K562 (cell line): Measurements from ENCODE around the gene PGM5. TPM values are rescaled to one million over a fixed set of nuclear protein-coding genes. Genes with fewer than 3 reads are reported as not detected.

Experiments used
- ATAC-seq: fragments of 200-7000 bp; cut with Tn5 transposase; 3 replicates; pipeline ENCODE4 v1.9.1; 2020; ENCODE audit warnings: moderate library complexity
- BruUV-seq: library from RNA; stranded (reverse); fragments of 400-500 nt; replicated peaks from 2 replicates; lab custom pipeline; 2021; lab: Mats Ljungman, UMichigan
- CTCF ChIA-PET: fragments of 300-600 bp; formaldehyde crosslinking; extraction: SDS; loops from one replicate; lab custom pipeline; 2021; ENCODE audit warnings: low intra/inter-chr PET ratio; lab: Yijun Ruan, JAX
- POLR2A ChIA-PET: fragments of 300-600, 350-650 bp; sonication (Branson Sonifier 250); formaldehyde crosslinking; extraction: SDS; loops from one replicate; lab custom pipeline; 2021; ENCODE audit warnings: antibody characterized with exemption, inconsistent platforms; lab: Yijun Ruan, JAX
- DNase-seq, 4 experiments: peaks; one replicate each; pipeline versions ENCODE4 v3.0.0 to v3.0.0-alpha.2; 2011 to 2018; ENCODE audit warnings: low spot score in 3 of 4, mixed read lengths in 3 of 4; ENCODE audit errors: extremely low read depth in 1 of 4
- FAIRE-seq: peaks from 2 replicates; lab custom pipeline; 2011; peaks lifted over from hg19 to GRCh38; lab: Jason Lieb, UNC
- H2AFZ ChIP-seq: 2 replicates; pipeline ENCODE4 v1.6.0; 2011; ENCODE audit warnings: low read depth, low read length, control low read depth, inconsistent platforms
- H3K27ac ChIP-seq: fragments of 200-600 bp; 3 replicates; pipeline ENCODE4 v1.8.0; 2011; ENCODE audit warnings: low read depth, mild to moderate bottlenecking, control low read depth, inconsistent platforms, low read length, moderate library complexity, mixed read lengths; ENCODE audit errors: extremely low read depth
- H3K27me3 ChIP-seq, 2 experiments: fragments of 300-600 bp in 1 of 2; 2 replicates in 1 of 2; 3 replicates in 1 of 2; pipeline versions ENCODE4 v1.6.0 to v1.8.0; 2011; ENCODE audit warnings: inconsistent platforms in 2 of 2, low read length in 2 of 2, mild to moderate bottlenecking in 1 of 2, mixed read lengths in 1 of 2, moderate library complexity in 1 of 2; ENCODE audit not compliant: control insufficient read depth in 2 of 2, insufficient read depth in 2 of 2
- H3K36me3 ChIP-seq: fragments of 300-600 bp; 3 replicates; pipeline ENCODE4 v1.8.0; 2011; ENCODE audit warnings: mild to moderate bottlenecking, low read length, inconsistent platforms; ENCODE audit not compliant: control insufficient read depth, insufficient read depth
- H3K4me1 ChIP-seq, 2 experiments: fragments of 200-600 bp in 1 of 2; replicated peaks in 1 of 2; 2 replicates in 1 of 2; 3 replicates in 1 of 2; pipeline versions ENCODE4 v1.5.1 to v1.8.0; 2011; ENCODE audit warnings: inconsistent platforms in 2 of 2, low read length in 2 of 2, mild to moderate bottlenecking in 1 of 2, mixed read lengths in 1 of 2, moderate library complexity in 1 of 2; ENCODE audit not compliant: control insufficient read depth in 2 of 2, insufficient read depth in 2 of 2
- H3K4me2 ChIP-seq: 2 replicates; pipeline ENCODE4 v1.6.1; 2011; ENCODE audit warnings: low read length, control low read depth, inconsistent platforms, mixed read lengths; ENCODE audit not compliant: insufficient read depth
- H3K4me3 ChIP-seq: fragments of 200-600 bp; sonication (generic), shearing (Covaris generic); 2 replicates; pipeline ENCODE4 v1.5.1; 2016; ENCODE audit warnings: control low read depth, inconsistent platforms
- H3K79me2 ChIP-seq: fragments of 200-600 bp; 3 replicates; pipeline ENCODE4 v1.8.0; 2011; ENCODE audit warnings: low read length, inconsistent platforms; ENCODE audit not compliant: control insufficient read depth, insufficient read depth
- H3K9ac ChIP-seq, 2 experiments: 2 replicates each; pipeline versions ENCODE4 v1.6.0 to v1.6.1; 2011; ENCODE audit warnings: low read depth in 2 of 2, low read length in 2 of 2, control low read depth in 1 of 2, inconsistent platforms in 1 of 2, mild to moderate bottlenecking in 1 of 2, mixed read lengths in 1 of 2; ENCODE audit not compliant: insufficient read depth in 1 of 2
- H3K9me1 ChIP-seq: one replicate; pipeline ENCODE4 v1.6.0; 2011; ENCODE audit warnings: inconsistent platforms, mild to moderate bottlenecking, low read length, moderate library complexity; ENCODE audit not compliant: control insufficient read depth, insufficient read depth
- H3K9me3 ChIP-seq: replicated peaks from 2 replicates; pipeline ENCODE4 v1.5.1; 2011; ENCODE audit warnings: low read depth, low read length, inconsistent platforms; ENCODE audit not compliant: control insufficient read depth, insufficient read depth
- H4K20me1 ChIP-seq: replicated peaks from 2 replicates; pipeline ENCODE4 v1.6.1; 2011; ENCODE audit warnings: low read length, inconsistent platforms, mixed read lengths; ENCODE audit not compliant: control insufficient read depth, insufficient read depth
- BRF2 ChIP-seq: IDR thresholded peaks from 3 replicates; pipeline ENCODE4 v1.6.1; 2011; ENCODE audit warnings: borderline replicate concordance, mild to moderate bottlenecking; ENCODE audit not compliant: insufficient read length, insufficient read depth
- ELK1 ChIP-seq: sonication (generic); formaldehyde crosslinking; IDR thresholded peaks from 2 replicates; pipeline ENCODE4 v1.8.1; 2022; ENCODE audit warnings: missing genetic modification reagents
- HMGN3 ChIP-seq: IDR thresholded peaks from 2 replicates; pipeline ENCODE4 v1.6.1; 2011; ENCODE audit warnings: borderline replicate concordance, low read depth, mild to moderate bottlenecking, mixed read lengths, low read length; ENCODE audit not compliant: insufficient read length; ENCODE audit errors: extremely low read depth
- HMGXB4 ChIP-seq: sonication (generic); formaldehyde crosslinking; IDR thresholded peaks from 2 replicates; pipeline ENCODE4 v1.8.1; 2023; ENCODE audit warnings: mild to moderate bottlenecking, missing genetic modification reagents
- KHSRP ChIP-seq: fragments of 450-650 bp; IDR thresholded peaks from 2 replicates; pipeline ENCODE4 v1.6.1; 2017
- SIRT6 ChIP-seq: IDR thresholded peaks from one replicate; pipeline ENCODE4 v1.6.1; 2012; ENCODE audit warnings: low read depth, mild to moderate bottlenecking, control low read depth, inconsistent platforms, low read length, moderate library complexity
- SPI1 ChIP-seq: IDR thresholded peaks from 2 replicates; pipeline ENCODE4 v1.6.1; 2011; ENCODE audit warnings: low read depth, low read length, control low read depth, borderline replicate concordance
- TEAD2 ChIP-seq: fragments of 450-650 bp; IDR thresholded peaks from 2 replicates; pipeline ENCODE4 v1.6.1; 2016; ENCODE audit warnings: missing genetic modification characterization, control low read depth, missing compliant biosample characterization
- WGBS: fragments of 100-300 bp; shearing (Covaris generic); methylation state at CpG from one replicate; pipeline ENCODE4 v1.1.6; 2016; ENCODE audit warnings: low coverage, mixed read lengths; ENCODE audit not compliant: insufficient coverage; ENCODE audit errors: missing lambda C conversion rate; 5-methylcytosine and 5-hydroxymethylcytosine counted together
- in situ Hi-C: fragments of 300-500 bp; cut with MboI; formaldehyde crosslinking; loops from 4 replicates; pipeline ENCODE4 v1.15.0; 2018; ENCODE audit warnings: inconsistent platforms, mixed read lengths
- intact Hi-C: fragments of 100-400 bp; cut with micrococcal nuclease; formaldehyde crosslinking; loops from 2 replicates; pipeline ENCODE4 v1.14.2; 2022
- polyA plus RNA-seq, 8 experiments: library from polyadenylated mRNA; depleted of rRNA in 4 of 8; stranded (reverse) in 5 of 8; unstranded in 3 of 8; fragments of >200 nt; fragmentation: Nextera tagmentation in 2 of 8; fragmentation: Illumina TruSeq in 1 of 8; extraction: Ambion mirVana in 2 of 8; extraction: Trizol in 1 of 8; gene quantifications; 2 replicates each; pipeline versions ENCODE4 v1.2.1 to v1.2.3, GENCODE V29; 2011 to 2014; ENCODE audit warnings: inconsistent platforms in 1 of 8, missing spikeins in 1 of 8
- total RNA-seq, 7 experiments: library from RNA; depleted of rRNA in 6 of 7; stranded (reverse); fragments of >200 nt in 6 of 7; fragmentation: Illumina TruSeq in 2 of 7; extraction: Trizol in 2 of 7; gene quantifications; 2 replicates each; pipeline versions ENCODE4 v1.2.1 to v1.2.3, GENCODE V29; 2011 to 2021; ENCODE audit warnings: low replicate concordance in 1 of 7

The PGM5 gene
- total and polyA plus RNA-seq, 9 of the 15 experiments (the other 6 are each of a cell fraction or from before 2014, with no cell fraction given), result 0.03 to 0.24 (median 0.15) TPM; not detected in 1

- TF ChIP-seq KHSRP (no peak), SIRT6 (no peak), TEAD2 (tag) (no peak), BRF2 (no peak)
- Histone ChIP-seq H3K79me2 (no peaks in the 10 kb centered on the region), H3K9me3 (no peaks in the 10 kb centered on the region), H3K36me3 (no peaks in the 10 kb centered on the region), H2AFZ (no peak overlapping the region), H3K4me3 (no peak overlapping the region), H3K9ac (no peak overlapping the region), H3K9me1 (no peaks in the 10 kb centered on the region), H3K27me3 (no peaks in the 10 kb centered on the region), H3K27ac (no peak overlapping the region), H3K4me2 (no peak overlapping the region), H4K20me1 (no peaks in the 10 kb centered on the region), H3K4me1 (no peaks in the 10 kb centered on the region)
- intact Hi-C loops (no loop called here), in situ Hi-C loops (no loop called here)
- ATAC-seq (no peak), DNase-seq (no peak), FAIRE-seq (no peak)
- CTCF ChIA-PET, result no interaction called here
- POLR2A ChIA-PET, result interaction anchor here (0.7 kb wide), 1 partner anchor 486 kb away, joined by 3 read pairs; no protein-coding TSS in a partner anchor
- 0% methylated on average over 1 of the region's 2 CpGs for WGBS
- no TSS peak for BruUV-seq
Observed at GRCh38 chr9:68472119-68472518, 115.7 kb downstream of the PGM5 start.

- no peaks in the 10 kb centered on the region for H3K9me3 ChIP-seq
- ChIA-PET CTCF (no interaction called here), POLR2A (interaction anchor here (0.7 to 0.8 kb wide), 2 partner anchors 8 to 60 kb away, joined by 3 to 4 read pairs; no protein-coding TSS in a partner anchor)
- intact Hi-C loops, result no loop called here
- H3K36me3 ChIP-seq, result no peaks in the 10 kb centered on the region
- DNase-seq (no peak), FAIRE-seq (no peak), ATAC-seq (no peak)
- H3K9me1 ChIP-seq, result no peaks in the 10 kb centered on the region
- no peaks in the 10 kb centered on the region for H4K20me1 ChIP-seq
- TF ChIP-seq ELK1 (CRISPR knock-in tag) (no peak), HMGN3 (no peak), HMGXB4 (no peak), SPI1 (peak; percentile 62; the same call in 1 of the 2 replicates)
- H3K4me2 ChIP-seq, result no peak overlapping the region
- no peaks in the 10 kb centered on the region for H3K79me2 ChIP-seq
- H3K4me1 ChIP-seq, result no peaks in the 10 kb centered on the region
- no peak overlapping the region for H2AFZ ChIP-seq
- in situ Hi-C loops, result no loop called here
- no peak overlapping the region for H3K27ac ChIP-seq
- BruUV-seq, result no TSS peak
- no peak overlapping the region for H3K4me3 ChIP-seq
- WGBS, result 6% methylated on average over 3 of the region's 3 CpGs
- H3K27me3 ChIP-seq, result no peaks in the 10 kb centered on the region
- no peak overlapping the region for H3K9ac ChIP-seq
Observed at GRCh38 chr9:68473790-68474189, 117.4 kb downstream of the PGM5 start.
